ENCODE results near the gene MAF.

The MAF gene

DNA sequence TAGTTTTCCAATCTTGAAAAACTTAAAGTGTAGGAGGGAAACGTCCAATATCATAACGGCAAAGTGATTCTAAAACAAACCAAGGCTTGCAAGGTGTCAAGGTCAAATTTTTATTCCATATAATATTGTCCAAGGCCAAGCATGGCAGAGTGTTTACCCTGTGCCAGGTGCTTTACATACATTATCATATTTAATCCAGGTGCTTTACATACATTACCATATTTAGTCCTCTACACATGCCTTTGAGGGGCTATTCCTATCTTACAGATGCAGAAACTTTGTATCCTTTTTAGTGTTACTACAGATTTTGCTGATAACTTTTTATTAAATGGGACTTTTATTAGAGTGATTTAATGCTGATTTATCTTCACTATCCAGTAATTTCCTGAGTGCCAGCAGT is 23.9 kb downstream of the MAF start:
- no peak overlapping the region for H3K27ac ChIP-seq
- CTCF ChIA-PET: no interaction called here
- POLR2A ChIA-PET (ENCODE audit: low non-redundant PET): no interaction called here
- TF ChIP-seq, protein P1, sequence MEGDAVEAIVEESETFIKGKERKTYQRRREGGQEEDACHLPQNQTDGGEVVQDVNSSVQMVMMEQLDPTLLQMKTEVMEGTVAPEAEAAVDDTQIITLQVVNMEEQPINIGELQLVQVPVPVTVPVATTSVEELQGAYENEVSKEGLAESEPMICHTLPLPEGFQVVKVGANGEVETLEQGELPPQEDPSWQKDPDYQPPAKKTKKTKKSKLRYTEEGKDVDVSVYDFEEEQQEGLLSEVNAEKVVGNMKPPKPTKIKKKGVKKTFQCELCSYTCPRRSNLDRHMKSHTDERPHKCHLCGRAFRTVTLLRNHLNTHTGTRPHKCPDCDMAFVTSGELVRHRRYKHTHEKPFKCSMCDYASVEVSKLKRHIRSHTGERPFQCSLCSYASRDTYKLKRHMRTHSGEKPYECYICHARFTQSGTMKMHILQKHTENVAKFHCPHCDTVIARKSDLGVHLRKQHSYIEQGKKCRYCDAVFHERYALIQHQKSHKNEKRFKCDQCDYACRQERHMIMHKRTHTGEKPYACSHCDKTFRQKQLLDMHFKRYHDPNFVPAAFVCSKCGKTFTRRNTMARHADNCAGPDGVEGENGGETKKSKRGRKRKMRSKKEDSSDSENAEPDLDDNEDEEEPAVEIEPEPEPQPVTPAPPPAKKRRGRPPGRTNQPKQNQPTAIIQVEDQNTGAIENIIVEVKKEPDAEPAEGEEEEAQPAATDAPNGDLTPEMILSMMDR (conservative IDR thresholded peaks at IDR 0.05; ENCODE audit: low read depth): no peak
- no peak for DNase-seq (ENCODE audit: low spot score)

DNA sequence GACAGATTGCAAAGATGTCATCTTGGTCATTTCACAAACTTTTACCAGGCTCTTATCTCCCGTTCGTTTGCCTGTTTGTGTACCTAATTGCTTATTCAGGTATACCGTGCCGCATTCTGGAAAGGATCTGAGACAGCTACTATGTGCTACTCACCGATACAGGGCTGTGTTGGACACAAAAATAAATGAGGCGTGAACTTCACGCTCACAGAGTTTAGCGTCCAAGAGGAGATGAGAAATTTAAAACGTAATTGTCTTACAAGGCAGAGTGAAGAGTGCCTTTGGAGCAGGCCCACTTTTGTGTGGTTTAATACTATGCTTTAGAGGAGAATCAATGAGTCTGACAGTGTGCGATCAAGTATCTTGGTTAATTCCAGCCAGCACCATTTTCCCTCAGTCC is 26.7 kb downstream of the MAF start:
- no peak overlapping the region for H3K27ac ChIP-seq
- TF ChIP-seq, protein P1 (conservative IDR thresholded peaks at IDR 0.05; ENCODE audit: low read depth): no peak
- no peak for DNase-seq (ENCODE audit: low spot score)
- CTCF ChIA-PET: interaction anchor here (0.5 kb wide), 1 partner anchor 648 kb away, joined by 3 read pairs; no protein-coding TSS in a partner anchor
- POLR2A ChIA-PET (ENCODE audit: low non-redundant PET): no interaction called here

DNA sequence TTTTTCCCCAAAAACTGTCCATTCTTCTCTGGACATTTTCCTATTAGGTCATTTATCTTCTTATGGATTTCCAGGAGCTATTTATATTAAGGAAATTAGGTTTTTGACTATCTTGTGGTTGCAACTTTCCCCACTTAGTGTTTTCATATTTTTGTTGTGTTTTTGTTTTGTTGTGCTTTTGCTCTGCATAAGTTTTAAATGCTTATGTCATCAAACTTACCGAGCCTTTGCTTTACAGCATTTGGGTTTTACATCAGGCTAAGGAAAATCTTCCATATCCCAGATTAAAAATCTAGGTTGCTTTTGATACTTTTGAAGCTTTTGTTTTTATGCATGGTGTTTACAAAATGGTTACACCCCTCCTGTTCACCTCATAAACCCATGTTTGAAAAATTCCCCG is 27.5 kb downstream of the MAF start:
- ChIA-PET CTCF (interaction anchor here (0.6 kb wide), 1 partner anchor 302 kb away, joined by 3 read pairs; no protein-coding TSS in a partner anchor), POLR2A (ENCODE audit: low non-redundant PET) (no interaction called here)
- H3K27ac ChIP-seq: no peak overlapping the region
- TF ChIP-seq, protein P1 (conservative IDR thresholded peaks at IDR 0.05; ENCODE audit: low read depth): no peak
- no peak for DNase-seq (ENCODE audit: low spot score)

DNA sequence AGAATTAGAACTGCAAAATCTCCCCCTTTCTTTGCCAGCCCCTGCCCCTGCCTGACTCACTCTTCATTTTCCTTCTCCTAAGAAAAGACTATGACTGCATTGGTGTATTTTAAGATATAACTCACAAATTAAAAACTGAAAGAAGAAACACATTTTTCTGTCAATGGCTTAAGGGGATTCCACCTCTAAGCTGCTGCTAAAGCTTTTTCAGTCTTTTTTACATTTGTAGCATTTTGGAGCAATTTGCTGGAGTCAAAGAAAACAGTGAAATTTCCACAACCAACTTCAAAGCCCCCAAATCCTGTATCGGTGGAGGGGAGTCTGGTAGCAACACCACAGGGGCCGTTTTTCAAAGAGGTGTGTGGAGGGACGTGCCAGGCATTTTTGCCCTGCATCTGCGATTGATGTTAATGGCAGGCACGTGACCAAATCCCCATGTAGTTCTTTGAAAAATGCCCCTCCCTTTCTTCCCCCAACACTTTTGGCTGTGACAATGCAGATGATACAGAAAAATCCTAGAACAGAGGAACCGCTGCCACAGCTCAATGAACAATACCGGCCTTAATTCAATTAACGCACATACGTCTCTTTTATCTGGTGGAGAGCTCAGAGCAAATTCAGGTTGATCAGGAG is 28.5 kb downstream of the MAF start:
- ChIA-PET POLR2A (ENCODE audit: low non-redundant PET) (no interaction called here), CTCF (no interaction called here)
- no peak overlapping the region for H3K27ac ChIP-seq
- DNase-seq (ENCODE audit: low spot score): no peak
- TF ChIP-seq, protein P1 (conservative IDR thresholded peaks at IDR 0.05; ENCODE audit: low read depth): no peak

DNA sequence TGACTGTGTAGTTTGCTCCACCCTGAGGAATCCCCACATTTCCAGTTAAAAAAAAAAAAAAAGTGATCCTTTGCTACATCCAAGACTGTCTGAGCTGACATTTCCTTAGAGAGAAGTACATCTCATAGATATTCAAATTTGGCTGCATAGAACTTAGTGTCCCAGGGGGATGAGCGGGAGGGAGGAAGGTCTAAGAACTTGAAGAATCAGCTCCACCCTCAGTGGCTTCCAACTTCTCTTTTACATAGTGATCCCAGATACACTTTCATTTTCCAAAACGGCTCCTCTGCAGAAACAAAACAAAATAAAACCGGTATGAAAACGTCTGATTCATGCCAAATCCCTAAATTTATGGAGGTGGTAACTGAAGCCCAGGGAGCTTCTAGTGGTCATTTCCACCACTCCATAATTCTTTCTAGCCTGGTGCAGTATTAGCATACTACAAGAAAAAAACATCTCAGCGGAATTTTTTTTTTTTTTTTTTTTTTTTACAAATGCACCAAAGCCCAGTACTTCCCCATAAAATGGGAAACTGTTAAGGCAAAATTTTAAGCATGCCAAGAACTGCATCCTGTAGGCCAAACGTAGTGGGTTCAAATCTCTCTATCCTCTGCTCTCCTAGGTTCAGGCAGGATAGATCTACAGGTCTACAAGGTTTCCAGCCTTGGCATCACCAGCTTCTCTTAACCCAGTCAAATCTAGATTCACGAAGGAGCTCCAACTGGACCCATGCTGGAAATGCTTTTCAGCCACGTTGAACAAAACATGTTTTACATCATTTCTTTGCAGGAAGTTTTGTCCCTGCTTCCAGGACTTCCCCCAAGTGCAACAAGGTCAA is 29.3 kb downstream of the MAF start:
- no peak for DNase-seq (ENCODE audit: low spot score)
- TF ChIP-seq, protein P1 (conservative IDR thresholded peaks at IDR 0.05; ENCODE audit: low read depth): no peak
- POLR2A ChIA-PET (ENCODE audit: low non-redundant PET): no interaction called here
- no peak overlapping the region for H3K27ac ChIP-seq
- CTCF ChIA-PET: interaction anchor here (0.6 to 0.7 kb wide), 2 partner anchors 408 to 728 kb away, joined by 4 to 8 read pairs; no protein-coding TSS in a partner anchor

DNA sequence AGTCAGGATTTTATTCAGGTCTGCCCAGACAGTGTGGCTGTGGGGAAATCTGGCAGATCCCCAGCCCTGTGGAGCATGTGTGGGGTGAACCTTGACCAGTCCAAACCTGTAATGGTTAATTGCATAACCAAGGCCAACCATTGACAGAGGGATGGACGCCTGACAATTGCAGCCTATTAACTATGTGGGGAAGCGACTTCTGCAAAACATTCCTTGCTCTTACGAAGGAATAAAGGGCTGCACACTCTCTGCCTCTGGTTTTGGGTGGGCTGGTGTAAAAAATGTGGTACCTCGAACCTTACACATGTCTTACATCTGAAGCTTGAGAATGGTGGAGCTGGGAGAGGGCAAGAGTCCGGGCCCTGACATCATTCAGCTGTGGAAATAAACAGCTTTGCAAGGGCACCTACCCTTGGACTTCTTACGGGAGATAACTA is 35.8 kb downstream of the MAF start:
- TF ChIP-seq, protein P1 (conservative IDR thresholded peaks at IDR 0.05; ENCODE audit: low read depth): no peak
- CTCF ChIA-PET: no interaction called here

More for the DNA sequence above, 35.8 kb downstream of the MAF start:
- H3K27ac ChIP-seq: no peak overlapping the region
- POLR2A ChIA-PET (ENCODE audit: low non-redundant PET): no interaction called here
- no peak for DNase-seq (ENCODE audit: low spot score)
